ENCODE measurements around the gene IFNL3.

DNA sequence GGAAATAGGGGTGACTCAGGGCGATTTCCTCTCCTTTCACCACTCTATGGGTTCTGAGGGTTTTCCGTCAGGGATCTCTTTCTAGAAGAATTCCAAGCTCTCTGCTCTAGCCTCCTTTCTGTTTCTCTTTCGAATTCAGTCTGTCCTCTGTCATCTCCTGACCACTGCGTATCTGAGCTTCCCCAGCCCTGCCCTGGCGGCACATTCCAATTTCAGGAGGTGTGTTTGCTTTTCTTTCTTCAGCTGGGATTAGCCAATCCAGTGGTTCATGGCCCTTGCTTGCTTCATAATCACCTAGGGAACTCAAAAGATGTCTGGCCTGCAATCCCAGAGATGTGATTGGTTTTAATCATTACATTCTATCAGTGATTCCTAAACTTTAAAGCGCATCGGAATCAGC is 32.8 kb upstream of the IFNL3 start:
- TF ChIP-seq CTCF (IDR thresholded peaks at IDR 0.05) = no peak
- TF ChIP-seq EZH2 (IDR thresholded peaks at IDR 0.05) = no peak
